SU-DHL-6 (cell line): ENCODE measurements around the gene HAVCR1.

Experiments
- H2AFZ ChIP-seq: fragments of 200-600 bp; sonication (generic); 2 replicates; pipeline ENCODE4 v1.6.1; 2014; ENCODE audit warnings: low read depth, mild to moderate bottlenecking, moderate library complexity, mixed read lengths, antibody characterized with exemption, low read length; ENCODE audit not compliant: severe bottlenecking
- H3F3A ChIP-seq: fragments of 200-600 bp; shearing (Covaris generic); 2 replicates; pipeline ENCODE4 v1.6.0; 2016; ENCODE audit warnings: antibody characterized with exemption, mild to moderate bottlenecking; ENCODE audit not compliant: insufficient read depth
- H3K27ac ChIP-seq: fragments of 200-600 bp; sonication (generic); 2 replicates; pipeline ENCODE4 v1.5.1; 2016; ENCODE audit warnings: low read depth, mild to moderate bottlenecking, low read length, moderate library complexity, mixed read lengths
- H3K27me3 ChIP-seq: fragments of 200-600 bp; sonication (generic), shearing (Covaris generic); 2 replicates; pipeline ENCODE4 v1.6.0; 2014; ENCODE audit warnings: mild to moderate bottlenecking, low read length
- H3K36me3 ChIP-seq: fragments of 200-600 bp; sonication (generic); 2 replicates; pipeline ENCODE4 v1.6.1; 2014; ENCODE audit warnings: mild to moderate bottlenecking, low read length, mixed read lengths
- H3K4me2 ChIP-seq: fragments of 300-600, 200-600 bp; shearing (Covaris generic), sonication (generic); 2 replicates; pipeline ENCODE4 v1.6.0; 2014; ENCODE audit warnings: low read length, low read depth, mild to moderate bottlenecking; ENCODE audit not compliant: poor library complexity, severe bottlenecking
- H3K4me3 ChIP-seq: fragments of 200-600 bp; sonication (generic); 2 replicates; pipeline ENCODE4 v1.5.1; 2014; ENCODE audit warnings: antibody characterized with exemption, low read length, mild to moderate bottlenecking, mixed read lengths; ENCODE audit not compliant: insufficient read depth, poor library complexity, severe bottlenecking
- H3K79me2 ChIP-seq: fragments of 200-600 bp; sonication (generic); 2 replicates; pipeline ENCODE4 v1.6.1; 2014; ENCODE audit warnings: mild to moderate bottlenecking, low read length, moderate library complexity; ENCODE audit not compliant: insufficient read depth
- H3K9ac ChIP-seq: fragments of 200-600 bp; sonication (generic); 2 replicates; pipeline ENCODE4 v1.7.0; 2014; ENCODE audit warnings: mild to moderate bottlenecking, low read length
- H3K9me2 ChIP-seq: fragments of 200-600 bp; sonication (generic); replicated peaks from 2 replicates; pipeline ENCODE4 v1.6.1; 2014; ENCODE audit warnings: low read length; ENCODE audit not compliant: insufficient read depth
- H3K9me3 ChIP-seq: fragments of 200-600 bp; sonication (generic); 2 replicates; pipeline ENCODE4 v1.6.1; 2014; ENCODE audit warnings: low read length, mixed read lengths; ENCODE audit not compliant: insufficient read depth
- H4K20me1 ChIP-seq: fragments of 200-600 bp; sonication (generic); 2 replicates; pipeline ENCODE4 v1.6.1; 2014; ENCODE audit warnings: low read depth, mild to moderate bottlenecking, antibody characterized with exemption, low read length, moderate library complexity, mixed read lengths
- EZH2phosphoT487 ChIP-seq: fragments of 200-600 bp; sonication (generic), shearing (Covaris generic); conservative IDR thresholded peaks from 2 replicates; pipeline ENCODE4 v1.6.1; 2018; ENCODE audit warnings: mild to moderate bottlenecking, antibody characterized with exemption, low read length, moderate library complexity, mixed read lengths
- TF ChIP-seq, protein P1 (sequence below): fragments of 200-600 bp; sonication (generic); IDR thresholded peaks from one replicate; pipeline ENCODE4 v1.5.1; 2017; ENCODE audit warnings: antibody characterized with exemption, mild to moderate bottlenecking, low read length, moderate library complexity; ENCODE audit not compliant: insufficient read depth, poor library complexity, severe bottlenecking

HAVCR1 gene

DNA sequence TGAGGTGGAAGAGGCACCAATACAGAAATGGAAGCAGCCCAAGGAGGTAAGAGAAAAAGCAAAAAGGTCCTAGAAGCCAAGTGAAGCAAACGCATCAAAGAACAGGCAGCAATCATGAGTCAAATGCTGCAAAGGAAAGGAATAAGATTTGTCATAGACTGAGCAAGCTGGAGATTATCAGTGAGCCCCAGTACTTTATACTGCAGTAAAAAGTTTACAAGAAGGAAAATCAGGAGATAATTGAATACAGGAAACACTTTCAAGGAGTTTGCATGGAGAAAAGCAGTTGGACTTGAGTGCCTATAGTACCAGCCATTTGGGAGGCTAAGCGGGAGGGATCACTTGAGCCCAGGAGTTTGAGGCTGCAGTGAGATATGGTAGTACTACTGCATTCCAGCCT, 7.2 kb upstream of the HAVCR1 start:
- Histone ChIP-seq H3K9ac (no peak overlapping the region), H3K9me3 (no peaks in the 10 kb centered on the region), H2AFZ (no peak overlapping the region), H3K36me3 (no peaks in the 10 kb centered on the region), H3K4me3 (no peak overlapping the region), H3K27me3 (no peaks in the 10 kb centered on the region), H3K4me2 (no peak overlapping the region), H3K9me2 (no peaks in the 10 kb centered on the region), H3K27ac (no peak overlapping the region), H3F3A (no peaks in the 10 kb centered on the region), H3K79me2 (no peaks in the 10 kb centered on the region), H4K20me1 (no peaks in the 10 kb centered on the region)
- TF ChIP-seq, protein P1, sequence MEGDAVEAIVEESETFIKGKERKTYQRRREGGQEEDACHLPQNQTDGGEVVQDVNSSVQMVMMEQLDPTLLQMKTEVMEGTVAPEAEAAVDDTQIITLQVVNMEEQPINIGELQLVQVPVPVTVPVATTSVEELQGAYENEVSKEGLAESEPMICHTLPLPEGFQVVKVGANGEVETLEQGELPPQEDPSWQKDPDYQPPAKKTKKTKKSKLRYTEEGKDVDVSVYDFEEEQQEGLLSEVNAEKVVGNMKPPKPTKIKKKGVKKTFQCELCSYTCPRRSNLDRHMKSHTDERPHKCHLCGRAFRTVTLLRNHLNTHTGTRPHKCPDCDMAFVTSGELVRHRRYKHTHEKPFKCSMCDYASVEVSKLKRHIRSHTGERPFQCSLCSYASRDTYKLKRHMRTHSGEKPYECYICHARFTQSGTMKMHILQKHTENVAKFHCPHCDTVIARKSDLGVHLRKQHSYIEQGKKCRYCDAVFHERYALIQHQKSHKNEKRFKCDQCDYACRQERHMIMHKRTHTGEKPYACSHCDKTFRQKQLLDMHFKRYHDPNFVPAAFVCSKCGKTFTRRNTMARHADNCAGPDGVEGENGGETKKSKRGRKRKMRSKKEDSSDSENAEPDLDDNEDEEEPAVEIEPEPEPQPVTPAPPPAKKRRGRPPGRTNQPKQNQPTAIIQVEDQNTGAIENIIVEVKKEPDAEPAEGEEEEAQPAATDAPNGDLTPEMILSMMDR = no peak
- no peak for TF ChIP-seq EZH2phosphoT487

DNA sequence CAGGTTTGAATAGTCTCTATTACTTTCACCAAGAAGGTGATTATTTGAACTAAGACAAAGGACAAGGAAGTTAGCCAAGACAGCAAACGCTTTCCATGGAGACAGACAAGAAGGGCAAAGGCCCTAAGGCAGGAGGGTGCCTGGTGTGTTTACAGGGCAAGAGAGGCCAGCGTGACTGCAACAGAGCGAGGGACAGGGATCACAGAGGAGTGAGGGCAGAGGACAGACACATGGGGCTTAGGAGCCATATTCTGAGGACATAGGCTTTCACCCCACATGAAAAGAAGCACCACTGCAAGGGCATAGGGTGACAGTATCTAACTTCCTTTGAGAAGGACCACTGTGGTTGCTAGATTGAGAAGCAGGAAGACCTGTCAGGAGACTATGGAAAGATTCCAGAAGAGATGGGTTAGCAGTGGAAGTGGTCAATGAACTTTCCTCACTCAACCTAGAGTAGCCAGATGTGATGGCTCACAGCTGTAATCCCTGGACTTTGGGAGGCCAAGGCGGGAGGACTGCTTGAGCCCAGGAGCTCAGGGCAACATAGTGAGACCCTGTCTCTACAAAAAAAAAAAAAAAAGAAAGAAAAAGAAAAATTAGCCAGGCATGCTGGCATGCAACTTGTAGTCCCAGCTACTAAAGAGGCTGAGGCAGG, 5.0 kb upstream of the HAVCR1 start:
- no peak overlapping the region for H3K4me2 ChIP-seq
- H3K27ac ChIP-seq = no peak overlapping the region
- no peaks in the 10 kb centered on the region for H3K79me2 ChIP-seq
- no peaks in the 10 kb centered on the region for H3F3A ChIP-seq
- no peaks in the 10 kb centered on the region for H3K9me2 ChIP-seq
- H3K36me3 ChIP-seq = no peaks in the 10 kb centered on the region
- no peak overlapping the region for H3K4me3 ChIP-seq
- TF ChIP-seq EZH2phosphoT487 = no peak
- TF ChIP-seq, protein P1 = no peak
- H4K20me1 ChIP-seq = no peaks in the 10 kb centered on the region
- no peak overlapping the region for H3K9ac ChIP-seq
- H3K9me3 ChIP-seq = no peaks in the 10 kb centered on the region
- H2AFZ ChIP-seq = no peak overlapping the region
- H3K27me3 ChIP-seq = no peaks in the 10 kb centered on the region

DNA sequence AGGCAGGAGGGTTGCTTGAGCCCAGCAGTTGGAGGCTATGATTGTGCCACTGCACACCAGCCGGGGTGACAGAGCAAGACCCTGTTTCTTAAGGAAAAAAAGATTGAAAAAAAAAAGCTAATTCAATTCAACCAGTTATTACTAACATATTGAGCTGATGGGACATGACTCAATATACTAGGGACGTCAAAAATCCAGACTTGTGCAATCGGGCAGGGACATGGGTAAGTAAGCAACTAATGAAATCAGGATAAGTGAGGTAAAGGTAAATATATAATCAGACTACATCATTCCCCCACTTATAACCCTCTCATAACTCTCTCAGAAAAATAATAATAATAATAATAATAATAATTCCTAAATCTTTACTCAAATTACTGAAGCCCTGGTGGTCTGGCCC, 975 bp upstream of the HAVCR1 start:
- no peaks in the 10 kb centered on the region for H3K79me2 ChIP-seq
- H3K4me2 ChIP-seq = no peak overlapping the region
- no peak overlapping the region for H2AFZ ChIP-seq
- H3K36me3 ChIP-seq = no peaks in the 10 kb centered on the region
- no peak overlapping the region for H3K27ac ChIP-seq
- TF ChIP-seq, protein P1 = no peak
- TF ChIP-seq EZH2phosphoT487 = no peak
- no peaks in the 10 kb centered on the region for H3K9me3 ChIP-seq
- H3K4me3 ChIP-seq = no peak overlapping the region
- H3K9ac ChIP-seq = no peak overlapping the region
- H3F3A ChIP-seq = no peaks in the 10 kb centered on the region
- H4K20me1 ChIP-seq = no peaks in the 10 kb centered on the region
- H3K9me2 ChIP-seq = no peaks in the 10 kb centered on the region
- no peaks in the 10 kb centered on the region for H3K27me3 ChIP-seq
